VCaP (cell line): Measurements from ENCODE around the gene CCDC8.
"Not testable (repeated sequence)": the region's sequence is repeated elsewhere in the genome, so short reads cannot be mapped to it uniquely, and the experiment has no call there.

Source experiments
- H3K27ac ChIP-seq: fragments of 450-650 bp; 2 replicates; pipeline ENCODE4 v1.5.1; 2017
- CTCF ChIP-seq: fragments of 450-650 bp; conservative IDR thresholded peaks from 2 replicates; pipeline ENCODE4 v1.5.1; 2017; ENCODE audit warnings: mild to moderate bottlenecking, moderate library complexity

The CCDC8 gene

GRCh38 chr19:46442808-46443450, 29.6 kb upstream of the CCDC8 start:
- TF ChIP-seq CTCF, result no peak
- H3K27ac ChIP-seq, result peak overlapping the region; percentile 75

GRCh38 chr19:46441866-46442265, 28.5 kb upstream of the CCDC8 start:
- H3K27ac ChIP-seq, result peak overlapping the region; percentile 75
- TF ChIP-seq CTCF, result no peak

- H3K27ac ChIP-seq, result not testable (repeated sequence)
Observed at GRCh38 chr19:46435689-46436088, 22.3 kb upstream of the CCDC8 start.

GRCh38 chr19:46435009-46435408, 21.6 kb upstream of the CCDC8 start:
- no peak for TF ChIP-seq CTCF
- no peak overlapping the region for H3K27ac ChIP-seq

GRCh38 chr19:46433470-46433869, 20.1 kb upstream of the CCDC8 start:
- H3K27ac ChIP-seq, result not testable (repeated sequence)

GRCh38 chr19:46431824-46432223, 18.5 kb upstream of the CCDC8 start:
- H3K27ac ChIP-seq, result no peak overlapping the region
- TF ChIP-seq CTCF, result no peak

- no peak overlapping the region for H3K27ac ChIP-seq
- TF ChIP-seq CTCF, result no peak
Observed at GRCh38 chr19:46429999-46430398, 16.6 kb upstream of the CCDC8 start.

- no peak for TF ChIP-seq CTCF
- H3K27ac ChIP-seq, result no peak within 1 kb of the TSS
Observed at GRCh38 chr19:46428239-46429135, 15.1 kb upstream of the CCDC8 start, which contains the start of gene PNMA8C. Gene PNMA8C (minus strand): TSS chr19:46428936. CDS start chr19:46428359, 577 bp downstream.
